Measurements from ENCODE around the gene SUGP2.

SUGP2 gene

GRCh38 chr19:18948075-18948975 is 85.0 kb downstream of the SUGP2 start:
- DNase-seq: no peak

GRCh38 chr19:18946918-18947317 is 86.4 kb downstream of the SUGP2 start:
- DNase-seq: peak; percentile 52

GRCh38 chr19:18946335-18946734 is 87.0 kb downstream of the SUGP2 start:
- no peak for DNase-seq

- no peak for DNase-seq
Observed at GRCh38 chr19:18945297-18945696, 88.0 kb downstream of the SUGP2 start.

- no peak for DNase-seq
Observed at GRCh38 chr19:18943465-18943864, 89.9 kb downstream of the SUGP2 start.

- no peak for DNase-seq
Observed at GRCh38 chr19:18942692-18943091, 90.6 kb downstream of the SUGP2 start.

- no peak for DNase-seq
Observed at GRCh38 chr19:18941628-18942354, 91.5 kb downstream of the SUGP2 start.
